Osteocyte (in vitro differentiated cells): Measurements from ENCODE around the gene IGF1. TPM values are rescaled to one million over a fixed set of nuclear protein-coding genes. Genes with fewer than 3 reads are reported as not detected.
"Not testable (repeated sequence)": the region's sequence is repeated elsewhere in the genome, so short reads cannot be mapped to it uniquely, and the experiment has no call there.

Source experiments
- DNase-seq: peaks from one replicate; pipeline ENCODE4 v3.0.0; 2021; ENCODE audit warnings: mixed read lengths; ENCODE audit not compliant: unreplicated experiment; ENCODE audit errors: extremely low spot score
- H3K27ac Mint-ChIP-seq: one replicate; pipeline ENCODE4 v1.8.0; 2021; ENCODE audit warnings: mild to moderate bottlenecking, mixed read lengths; ENCODE audit not compliant: unreplicated experiment
- H3K27me3 Mint-ChIP-seq: one replicate; pipeline ENCODE4 v1.8.0; 2021; ENCODE audit warnings: mixed read lengths; ENCODE audit not compliant: unreplicated experiment
- H3K36me3 Mint-ChIP-seq: one replicate; pipeline ENCODE4 v1.8.0; 2021; ENCODE audit warnings: mixed read lengths; ENCODE audit not compliant: unreplicated experiment
- H3K4me1 Mint-ChIP-seq: one replicate; pipeline ENCODE4 v1.8.0; 2021; ENCODE audit warnings: mixed read lengths; ENCODE audit not compliant: unreplicated experiment
- H3K4me3 Mint-ChIP-seq: one replicate; pipeline ENCODE4 v1.8.0; 2021; ENCODE audit warnings: mild to moderate bottlenecking, moderate library complexity, mixed read lengths; ENCODE audit not compliant: unreplicated experiment
- H3K9me3 Mint-ChIP-seq: one replicate; pipeline ENCODE4 v1.8.0; 2021; ENCODE audit warnings: mixed read lengths; ENCODE audit not compliant: unreplicated experiment
- CTCF ChIP-seq: fragments of 200-600 bp; sonication (generic); IDR thresholded peaks from 2 replicates; pipeline ENCODE4 v1.5.0; 2021; ENCODE audit warnings: antibody characterized with exemption, mild to moderate bottlenecking, moderate library complexity
- total RNA-seq: library from RNA; stranded (reverse); gene quantifications from 2 replicates; pipeline ENCODE4 v1.2.1, GENCODE V29; 2021

Gene IGF1
- total RNA-seq, 1 donor from 2014 or later, result 0.40 TPM

DNA sequence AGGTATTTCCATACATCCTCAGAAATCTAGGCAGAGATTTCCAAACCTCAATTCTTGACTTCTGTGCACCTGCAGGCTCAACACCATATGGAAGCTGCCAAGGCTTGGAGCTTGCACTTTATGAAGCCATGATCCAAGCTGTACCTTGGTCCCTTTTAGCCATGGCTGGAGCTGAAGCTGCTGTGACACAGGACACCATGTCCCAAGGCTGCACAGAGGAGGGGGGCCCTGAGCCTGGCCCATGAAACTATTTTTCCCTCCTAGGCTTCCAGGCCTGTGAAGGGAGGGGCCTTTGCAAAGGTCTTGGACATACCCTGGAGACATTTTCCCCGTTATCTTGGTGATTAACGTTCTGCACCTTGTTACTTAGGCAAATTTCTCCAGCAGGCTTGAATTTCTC is 110.5 kb downstream of the IGF1 start:
- no peaks in the 10 kb centered on the region for H3K4me1 Mint-ChIP-seq
- no peak overlapping the region for H3K27ac Mint-ChIP-seq
- no peaks in the 10 kb centered on the region for H3K27me3 Mint-ChIP-seq
- DNase-seq, result no peak
- H3K36me3 Mint-ChIP-seq, result no peaks in the 10 kb centered on the region
- no peak overlapping the region for H3K4me3 Mint-ChIP-seq
- no peak for TF ChIP-seq CTCF
- H3K9me3 Mint-ChIP-seq, result peaks cover 3% of the 10 kb centered on the region

DNA sequence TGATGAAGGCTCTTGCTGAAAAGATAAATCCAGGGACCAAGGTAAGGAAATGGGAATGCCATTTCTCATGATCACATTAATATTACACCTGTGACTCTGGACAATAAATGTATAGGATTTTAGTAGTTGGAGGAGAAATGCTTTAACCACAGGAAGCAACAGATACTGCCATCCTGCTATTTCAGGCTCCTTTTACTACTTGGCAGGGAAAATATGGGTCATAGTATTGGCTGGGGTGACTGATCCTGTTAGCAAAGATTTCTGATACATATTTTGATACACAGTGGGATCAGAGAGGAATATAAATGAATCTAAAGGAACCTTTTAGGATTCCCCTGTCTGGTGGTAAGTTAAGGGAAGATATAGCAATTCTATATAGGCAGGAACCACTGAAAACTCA is 115.0 kb downstream of the IGF1 start:
- H3K27me3 Mint-ChIP-seq, result no peaks in the 10 kb centered on the region
- H3K4me3 Mint-ChIP-seq, result no peak overlapping the region
- no peak for TF ChIP-seq CTCF
- DNase-seq, result no peak
- H3K27ac Mint-ChIP-seq, result no peak overlapping the region
- H3K36me3 Mint-ChIP-seq, result no peaks in the 10 kb centered on the region
- H3K4me1 Mint-ChIP-seq, result no peaks in the 10 kb centered on the region
- H3K9me3 Mint-ChIP-seq, result no peaks in the 10 kb centered on the region

GRCh38 chr12:102364709-102365108 is 115.7 kb downstream of the IGF1 start:
- H3K9me3 Mint-ChIP-seq, result no peaks in the 10 kb centered on the region
- DNase-seq, result no peak
- no peaks in the 10 kb centered on the region for H3K36me3 Mint-ChIP-seq
- H3K4me1 Mint-ChIP-seq, result no peaks in the 10 kb centered on the region
- no peak overlapping the region for H3K27ac Mint-ChIP-seq
- no peak for TF ChIP-seq CTCF
- H3K4me3 Mint-ChIP-seq, result no peak overlapping the region
- H3K27me3 Mint-ChIP-seq, result no peaks in the 10 kb centered on the region

DNA sequence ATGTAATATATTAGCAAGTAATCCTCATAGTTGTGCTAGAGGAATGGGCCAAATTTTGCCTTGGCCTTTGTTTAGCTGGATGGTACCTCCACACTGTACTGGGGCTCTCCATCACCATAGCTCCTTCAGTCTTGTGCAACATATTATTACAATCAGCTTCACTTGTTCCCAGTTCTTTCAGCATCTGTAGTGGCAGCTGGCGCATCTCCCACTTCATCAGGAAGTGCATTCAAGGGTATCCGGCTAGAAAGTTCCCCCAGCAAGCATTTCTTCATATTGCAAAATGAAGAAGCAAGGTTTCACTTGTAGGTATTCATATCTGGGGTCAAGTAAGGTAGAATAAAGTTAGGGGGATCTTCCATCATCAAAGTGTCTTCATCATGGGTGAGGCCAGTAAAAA is 123.7 kb downstream of the IGF1 start:
- Mint-ChIP-seq H3K36me3 (no peaks in the 10 kb centered on the region), H3K9me3 (peaks cover 11% of the 10 kb centered on the region), H3K4me1 (no peaks in the 10 kb centered on the region), H3K27ac (no peak overlapping the region), H3K27me3 (no peaks in the 10 kb centered on the region), H3K4me3 (no peak overlapping the region)
- TF ChIP-seq CTCF, result no peak
- DNase-seq, result no peak

DNA sequence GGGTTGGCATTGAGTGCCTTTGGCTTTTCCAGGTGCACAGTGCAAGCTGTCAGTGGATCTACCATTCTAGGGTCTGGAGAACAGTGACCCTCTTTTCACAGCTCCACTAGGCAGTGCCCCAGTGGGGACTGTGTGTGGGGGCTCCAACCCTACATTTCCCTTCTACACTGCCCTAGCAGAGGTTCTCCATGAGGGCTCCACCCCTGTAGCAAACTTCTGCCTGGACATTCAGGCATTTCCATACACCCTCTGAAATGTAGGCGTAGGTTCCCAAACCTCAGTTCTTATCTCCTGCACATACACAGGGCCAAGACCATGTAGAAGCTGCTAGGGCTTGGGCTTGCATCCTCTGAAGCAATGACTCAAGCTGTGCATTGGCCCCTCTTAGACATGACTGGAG is 126.1 kb downstream of the IGF1 start:
- H3K27me3 Mint-ChIP-seq, H3K27ac Mint-ChIP-seq, H3K4me3 Mint-ChIP-seq, DNase-seq, H3K4me1 Mint-ChIP-seq, H3K36me3 Mint-ChIP-seq: not testable (repeated sequence)
- H3K9me3 Mint-ChIP-seq, result peaks cover 11% of the 10 kb centered on the region

- no peak overlapping the region for H3K27ac Mint-ChIP-seq
- no peaks in the 10 kb centered on the region for H3K4me1 Mint-ChIP-seq
- DNase-seq, result no peak
- no peaks in the 10 kb centered on the region for H3K36me3 Mint-ChIP-seq
- no peak for TF ChIP-seq CTCF
- H3K4me3 Mint-ChIP-seq, result no peak overlapping the region
- H3K9me3 Mint-ChIP-seq, result peaks cover 11% of the 10 kb centered on the region
- H3K27me3 Mint-ChIP-seq, result no peaks in the 10 kb centered on the region
These were observed 129.0 kb downstream of the IGF1 start for GRCh38 chr12:102351322-102351721.
